ENCODE measurements around the gene EFCC1.
A peak's percentile ranks its signal among the peaks of the same experiment; 100 is the strongest.

EFCC1 gene

GRCh38 chr3:129016356-129016719 is 15.2 kb downstream of the EFCC1 start:
- DNase-seq = peak; percentile 63

GRCh38 chr3:129016720-129017483 is 15.8 kb downstream of the EFCC1 start:
- DNase-seq = peak; percentile 68

GRCh38 chr3:129017484-129017899 is 16.4 kb downstream of the EFCC1 start:
- DNase-seq = no peak

GRCh38 chr3:129018271-129018670 is 17.2 kb downstream of the EFCC1 start:
- no peak for DNase-seq

- no peak for DNase-seq
Observed at GRCh38 chr3:129018751-129019150, 17.6 kb downstream of the EFCC1 start.

GRCh38 chr3:129019266-129019665 is 18.2 kb downstream of the EFCC1 start:
- no peak for DNase-seq

- no peak for DNase-seq
Observed at GRCh38 chr3:129020691-129021090, 19.6 kb downstream of the EFCC1 start.

- no peak for DNase-seq
Observed at GRCh38 chr3:129021140-129021551, 20.0 kb downstream of the EFCC1 start.

- DNase-seq = no peak
Observed at GRCh38 chr3:129022114-129023007, 21.3 kb downstream of the EFCC1 start.

GRCh38 chr3:129023008-129023358 is 21.9 kb downstream of the EFCC1 start:
- DNase-seq = no peak

- no peak for DNase-seq
Observed at GRCh38 chr3:129023909-129024308, 22.8 kb downstream of the EFCC1 start.

GRCh38 chr3:129025108-129025507 is 24.0 kb downstream of the EFCC1 start:
- no peak for DNase-seq

GRCh38 chr3:129025691-129026435 is 24.8 kb downstream of the EFCC1 start:
- no peak for DNase-seq

- DNase-seq = peak; percentile 93
Observed at GRCh38 chr3:129026728-129027543, 25.8 kb downstream of the EFCC1 start.

- DNase-seq = no peak
Observed at GRCh38 chr3:129027544-129027880, 26.4 kb downstream of the EFCC1 start.

- DNase-seq = no peak
Observed at GRCh38 chr3:129028866-129029265, 27.8 kb downstream of the EFCC1 start.

- DNase-seq = no peak
Observed at GRCh38 chr3:129030611-129031010, 29.5 kb downstream of the EFCC1 start.

- no peak for DNase-seq
Observed at GRCh38 chr3:129031476-129032215, 30.5 kb downstream of the EFCC1 start.

GRCh38 chr3:129032716-129033115 is 31.6 kb downstream of the EFCC1 start:
- DNase-seq = no peak

GRCh38 chr3:129033151-129033550 is 32.0 kb downstream of the EFCC1 start:
- no peak for DNase-seq

- no peak for DNase-seq
Observed at GRCh38 chr3:129033633-129034321, 32.7 kb downstream of the EFCC1 start.
